ENCODE measurements around the gene RAC2. TPM values are rescaled to one million over a fixed set of nuclear protein-coding genes. Genes with fewer than 3 reads are reported as not detected.
A peak's percentile ranks its signal among the peaks of the same experiment; 100 is the strongest.

The RAC2 gene
- total RNA-seq, 3 donors from 2014 or later = 388 to 432 (median 395) TPM

DNA sequence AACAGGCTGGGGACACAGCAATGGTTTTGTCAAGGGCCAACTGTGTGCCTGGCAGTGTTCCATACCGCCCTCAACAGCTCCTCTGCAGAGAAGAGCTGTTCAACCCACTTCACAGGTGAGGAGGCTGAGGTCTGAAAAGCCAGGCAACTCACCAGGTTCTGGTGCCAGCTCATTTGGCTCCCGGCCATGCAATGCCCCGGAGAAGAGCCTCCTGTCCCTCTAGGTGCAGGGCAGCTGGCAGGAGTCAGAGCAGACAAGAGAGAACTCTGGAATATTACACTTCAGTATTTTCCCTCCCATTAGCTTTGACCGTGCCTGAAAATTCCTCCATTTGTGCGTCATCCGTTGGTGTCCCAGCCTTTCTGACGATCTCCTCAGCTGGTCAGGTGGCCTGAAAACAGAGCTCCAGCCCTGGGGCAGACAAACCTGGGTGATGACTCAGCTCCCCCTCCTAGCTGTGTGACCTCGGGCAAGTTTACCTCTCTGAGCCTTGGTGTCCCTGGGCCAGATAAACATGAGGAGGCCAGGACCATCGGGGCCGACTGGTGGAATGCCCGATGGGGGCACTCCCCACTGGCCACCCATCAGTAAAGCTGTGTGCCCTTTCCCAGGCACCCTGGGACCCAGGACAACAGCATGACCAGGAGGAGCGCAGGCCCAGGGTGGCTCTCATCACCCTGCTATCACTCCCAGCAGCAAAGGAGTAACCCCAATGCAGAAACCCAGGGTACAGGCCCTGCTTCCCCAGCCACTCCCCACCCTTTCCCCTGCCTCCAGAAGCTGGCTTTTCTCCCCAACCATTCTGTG lies 46.4 kb downstream of the RAC2 start:
- ATAC-seq (no peak), DNase-seq (no peak)
- Mint-ChIP-seq H3K36me3 (ENCODE audit: insufficient read depth) (no peaks in the 10 kb centered on the region), H3K4me1 (ENCODE audit: low read depth) (peaks cover 43% of the 10 kb centered on the region), H3K4me3 (peak overlapping the region; percentile 83), H3K9me3 (no peaks in the 10 kb centered on the region), H3K27me3 (ENCODE audit: low read depth) (no peaks in the 10 kb centered on the region)

DNA sequence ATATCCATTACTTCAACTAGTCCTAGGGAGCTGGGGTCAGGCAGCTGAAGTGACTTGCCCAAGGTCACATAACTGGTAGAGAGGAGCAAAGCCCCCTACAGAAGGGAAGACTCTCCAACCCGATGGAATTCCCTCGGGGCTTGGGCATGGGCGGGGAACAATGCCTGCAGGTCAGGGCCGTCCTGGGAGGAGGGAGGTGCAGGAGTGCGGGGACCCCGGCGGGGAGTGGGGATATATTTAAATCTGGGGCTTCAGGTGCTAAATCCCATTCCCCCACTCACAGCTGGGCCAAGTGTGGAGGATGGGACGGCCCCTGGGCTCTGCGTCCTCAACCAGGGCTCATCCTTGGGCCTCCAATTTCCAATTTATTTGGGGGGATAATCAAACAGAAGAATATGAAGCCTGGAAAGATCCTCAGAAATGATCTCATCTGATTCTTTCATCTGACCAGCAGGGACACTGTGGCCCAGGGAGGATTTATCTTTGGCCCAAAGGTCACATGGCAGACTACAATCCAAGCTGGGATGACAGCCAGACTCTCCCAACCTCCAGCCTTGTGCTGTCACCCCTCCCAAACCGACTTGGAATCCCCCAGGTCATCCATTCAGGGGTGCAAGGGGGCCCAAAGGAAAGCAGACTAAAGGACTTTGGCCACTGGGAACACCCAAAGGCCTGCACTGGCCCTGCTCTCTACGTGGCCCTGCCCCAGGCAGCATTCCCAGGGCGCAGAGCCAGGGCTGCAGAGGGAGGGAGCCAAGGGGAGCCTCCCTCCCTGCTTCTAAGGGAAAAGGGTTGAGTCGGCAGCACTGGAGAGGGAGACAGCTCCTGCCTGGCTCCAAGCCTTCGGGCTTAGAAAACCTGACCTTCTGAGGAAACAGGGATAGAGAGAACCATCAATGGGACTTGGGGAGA lies 47.3 kb downstream of the RAC2 start:
- Mint-ChIP-seq H3K4me3 (peak overlapping the region; percentile 23), H3K4me1 (ENCODE audit: low read depth) (peaks cover 45% of the 10 kb centered on the region), H3K36me3 (ENCODE audit: insufficient read depth) (no peaks in the 10 kb centered on the region), H3K9me3 (no peaks in the 10 kb centered on the region), H3K27me3 (ENCODE audit: low read depth) (no peaks in the 10 kb centered on the region)
- DNase-seq (no peak), ATAC-seq (no peak)

DNA sequence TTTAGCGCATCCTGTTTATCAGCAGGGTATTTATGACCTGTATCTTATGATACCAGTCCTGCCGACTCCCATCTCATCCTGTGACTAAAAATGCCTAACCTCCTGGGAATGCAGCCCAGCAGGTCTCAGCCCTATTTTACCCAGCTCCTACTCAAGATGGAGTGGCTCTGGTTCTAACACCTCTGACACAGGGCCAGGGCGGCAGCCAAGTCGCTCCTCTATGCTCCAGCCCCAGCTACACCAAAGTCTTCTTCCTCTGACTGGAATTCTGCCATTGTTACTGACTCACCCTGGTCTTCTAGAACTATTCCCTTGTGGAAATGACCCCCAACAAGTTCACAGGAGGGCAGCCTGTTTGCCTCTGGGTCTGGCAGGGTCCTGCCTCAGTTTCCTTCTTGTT lies 48.1 kb downstream of the RAC2 start:
- H3K4me3 Mint-ChIP-seq = no peak overlapping the region
- H3K27me3 Mint-ChIP-seq (ENCODE audit: low read depth) = no peaks in the 10 kb centered on the region
- H3K36me3 Mint-ChIP-seq (ENCODE audit: insufficient read depth) = no peaks in the 10 kb centered on the region
- ATAC-seq = no peak
- H3K4me1 Mint-ChIP-seq (ENCODE audit: low read depth) = peaks cover 45% of the 10 kb centered on the region
- no peak for DNase-seq
- H3K9me3 Mint-ChIP-seq = no peaks in the 10 kb centered on the region

DNA sequence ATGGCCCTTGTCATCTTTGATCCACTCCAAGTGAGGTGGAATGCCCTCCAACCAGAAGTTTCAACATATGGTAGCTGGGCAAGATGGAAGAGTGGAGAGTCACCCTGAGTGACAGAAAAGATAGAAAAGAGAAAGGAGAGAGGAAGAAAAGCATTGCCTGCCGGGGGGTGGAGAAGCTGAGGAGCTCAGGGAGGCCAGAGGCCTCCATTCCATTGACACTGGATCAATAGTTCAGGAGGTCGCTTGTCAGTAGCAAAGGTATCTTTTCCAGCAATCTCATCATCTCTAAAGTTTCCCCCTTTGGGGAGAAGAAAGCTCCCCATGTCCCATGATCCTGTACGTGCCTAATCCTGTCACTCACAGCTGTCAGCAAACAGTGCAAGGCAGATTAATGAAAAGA lies 49.3 kb downstream of the RAC2 start:
- DNase-seq = no peak

DNA sequence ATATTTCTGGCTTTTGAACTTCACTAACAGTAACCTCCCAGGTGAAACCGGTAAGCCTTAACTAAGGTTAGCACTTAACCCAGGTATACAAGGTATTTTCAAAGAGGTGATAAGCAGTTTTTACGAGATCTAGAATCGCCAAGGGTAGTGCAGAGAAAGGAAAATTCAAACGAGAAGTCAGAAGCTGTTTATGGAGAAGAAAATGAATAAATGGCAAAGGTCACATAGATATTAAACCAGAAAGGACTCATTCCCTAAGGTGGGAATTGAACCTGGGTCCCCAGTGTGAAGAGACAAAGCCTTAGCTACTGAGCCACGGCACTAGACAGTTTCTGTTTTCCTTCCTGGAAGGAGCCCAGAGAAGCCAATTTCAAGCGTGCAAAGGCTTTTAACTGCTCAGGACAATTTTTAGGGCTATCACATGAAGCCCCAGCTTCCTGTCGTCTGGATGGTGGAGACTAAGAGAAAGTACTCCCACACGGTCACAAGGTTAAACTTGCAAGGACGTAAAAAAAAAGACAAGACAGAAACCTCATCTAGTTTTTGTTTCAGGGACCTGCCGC lies 50.4 kb downstream of the RAC2 start:
- Mint-ChIP-seq H3K36me3 (ENCODE audit: insufficient read depth) (no peaks in the 10 kb centered on the region), H3K27me3 (ENCODE audit: low read depth) (no peaks in the 10 kb centered on the region), H3K9me3 (no peaks in the 10 kb centered on the region), H3K4me3 (peak overlapping the region; percentile 59), H3K4me1 (ENCODE audit: low read depth) (peaks cover 45% of the 10 kb centered on the region)
- peak; percentile 27 to 39 for ATAC-seq
- no peak for DNase-seq

More for the DNA sequence above, 49.3 kb downstream of the RAC2 start:
- H3K9me3 Mint-ChIP-seq = no peaks in the 10 kb centered on the region
- no peak overlapping the region for H3K4me3 Mint-ChIP-seq
- peaks cover 43% of the 10 kb centered on the region for H3K4me1 Mint-ChIP-seq (ENCODE audit: low read depth)
- no peaks in the 10 kb centered on the region for H3K27me3 Mint-ChIP-seq (ENCODE audit: low read depth)
- no peak for ATAC-seq
- no peaks in the 10 kb centered on the region for H3K36me3 Mint-ChIP-seq (ENCODE audit: insufficient read depth)

DNA sequence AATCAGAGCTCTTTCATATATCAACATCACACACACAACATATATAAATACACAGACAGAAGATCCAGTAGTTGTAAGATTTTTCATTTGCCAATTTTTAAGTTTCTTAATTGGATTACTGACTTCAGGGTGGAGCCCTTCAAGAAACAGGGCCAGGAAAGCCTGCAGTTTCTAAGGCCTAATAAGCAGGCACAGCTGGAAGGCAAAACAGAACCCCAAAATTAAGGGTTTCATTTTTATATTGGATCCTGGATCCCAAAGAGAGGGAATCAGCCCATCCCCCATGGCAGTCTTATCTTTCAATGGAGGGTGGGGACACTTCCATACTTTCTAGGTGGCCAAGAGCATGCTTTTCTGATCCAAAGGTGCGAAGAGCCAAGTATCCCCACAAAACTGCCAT lies 51.3 kb downstream of the RAC2 start:
- Mint-ChIP-seq H3K36me3 (ENCODE audit: insufficient read depth) (no peaks in the 10 kb centered on the region), H3K9me3 (no peaks in the 10 kb centered on the region), H3K27me3 (ENCODE audit: low read depth) (no peaks in the 10 kb centered on the region), H3K4me3 (no peak overlapping the region), H3K4me1 (ENCODE audit: low read depth) (peaks cover 46% of the 10 kb centered on the region)
- ATAC-seq = no peak
- no peak for DNase-seq

DNA sequence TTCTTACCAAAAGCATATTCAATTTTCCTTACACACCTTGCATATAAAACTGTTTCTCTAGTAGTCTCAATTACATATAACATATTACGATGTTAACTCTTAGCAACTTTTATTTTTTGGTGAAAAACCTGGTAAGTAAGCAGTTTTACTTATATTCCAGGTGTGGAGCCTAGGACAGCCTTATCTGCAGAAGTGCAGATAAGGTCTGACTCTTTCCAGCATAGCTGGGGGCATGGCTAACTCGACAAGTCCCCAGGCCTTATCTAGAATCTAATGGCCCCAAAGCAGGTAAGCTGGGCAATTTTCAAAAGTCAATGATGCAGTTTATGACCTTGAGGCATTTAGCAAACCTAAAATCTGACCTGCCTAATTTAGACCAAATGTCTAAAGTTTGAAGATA lies 51.9 kb downstream of the RAC2 start:
- H3K4me1 Mint-ChIP-seq (ENCODE audit: low read depth) = peaks cover 48% of the 10 kb centered on the region
- no peak overlapping the region for H3K4me3 Mint-ChIP-seq
- no peaks in the 10 kb centered on the region for H3K36me3 Mint-ChIP-seq (ENCODE audit: insufficient read depth)
- H3K27me3 Mint-ChIP-seq (ENCODE audit: low read depth) = no peaks in the 10 kb centered on the region
- no peaks in the 10 kb centered on the region for H3K9me3 Mint-ChIP-seq
- ATAC-seq (no peak), DNase-seq (no peak)

DNA sequence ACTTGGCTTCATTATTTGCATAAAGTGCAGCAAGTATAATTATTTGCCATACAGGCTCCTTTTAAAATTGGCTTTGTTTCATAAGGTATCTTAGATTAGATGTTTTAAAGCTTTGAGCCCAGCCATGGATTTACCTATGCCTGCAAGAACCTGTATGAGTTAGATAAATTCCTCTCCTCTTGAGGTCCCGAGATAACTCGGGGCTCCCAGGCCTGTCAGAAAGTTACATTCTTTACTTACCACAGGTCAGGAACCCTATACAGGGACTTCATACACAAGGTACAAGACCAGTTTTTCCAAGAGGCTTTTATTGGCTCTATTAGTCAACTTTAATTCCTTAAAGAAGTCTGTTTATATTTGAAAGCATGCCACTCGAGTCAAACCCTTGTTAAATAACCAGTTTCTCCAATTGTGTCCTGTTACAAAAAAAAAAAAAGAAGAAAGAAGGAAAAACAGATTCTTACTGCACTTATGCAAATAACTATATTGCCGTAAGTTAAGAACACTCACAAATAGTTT lies 53.7 kb downstream of the RAC2 start:
- Mint-ChIP-seq H3K4me3 (no peak overlapping the region), H3K9me3 (no peaks in the 10 kb centered on the region), H3K27me3 (ENCODE audit: low read depth) (no peaks in the 10 kb centered on the region), H3K36me3 (ENCODE audit: insufficient read depth) (no peaks in the 10 kb centered on the region), H3K4me1 (ENCODE audit: low read depth) (peaks cover 62% of the 10 kb centered on the region)
- ATAC-seq (no peak), DNase-seq (no peak)

DNA sequence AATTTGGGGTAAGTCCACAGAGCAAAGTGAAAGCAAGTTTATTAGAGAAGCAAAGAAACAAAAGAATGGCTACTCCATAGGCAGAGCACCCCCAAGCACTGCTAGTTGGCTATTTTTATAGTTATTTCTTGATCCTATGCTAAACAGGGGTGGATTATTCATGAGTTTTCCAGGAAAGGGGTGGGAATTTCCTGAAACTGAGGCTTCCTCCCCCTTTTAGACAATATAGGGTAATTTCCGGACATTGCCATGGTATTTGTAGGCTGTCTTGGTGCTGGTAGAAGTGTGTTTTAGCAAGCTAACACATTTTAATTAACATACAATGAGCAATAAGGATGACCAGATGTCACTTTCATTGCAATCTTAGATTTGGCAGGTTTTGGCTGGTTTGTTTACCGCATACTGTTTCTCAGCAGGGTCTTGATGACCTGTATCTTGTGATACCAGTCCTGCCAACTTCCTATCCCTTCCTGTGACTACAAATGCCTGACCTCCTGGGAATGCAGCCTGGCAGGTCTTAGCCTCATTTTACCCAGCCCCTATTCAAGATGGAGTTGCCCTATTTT lies 55.1 kb downstream of the RAC2 start:
- no peaks in the 10 kb centered on the region for H3K27me3 Mint-ChIP-seq (ENCODE audit: low read depth)
- H3K36me3 Mint-ChIP-seq (ENCODE audit: insufficient read depth) = no peaks in the 10 kb centered on the region
- no peak for ATAC-seq
- no peak overlapping the region for H3K4me3 Mint-ChIP-seq
- peaks cover 58% of the 10 kb centered on the region for H3K4me1 Mint-ChIP-seq (ENCODE audit: low read depth)
- DNase-seq = no peak
- H3K9me3 Mint-ChIP-seq = no peaks in the 10 kb centered on the region

DNA sequence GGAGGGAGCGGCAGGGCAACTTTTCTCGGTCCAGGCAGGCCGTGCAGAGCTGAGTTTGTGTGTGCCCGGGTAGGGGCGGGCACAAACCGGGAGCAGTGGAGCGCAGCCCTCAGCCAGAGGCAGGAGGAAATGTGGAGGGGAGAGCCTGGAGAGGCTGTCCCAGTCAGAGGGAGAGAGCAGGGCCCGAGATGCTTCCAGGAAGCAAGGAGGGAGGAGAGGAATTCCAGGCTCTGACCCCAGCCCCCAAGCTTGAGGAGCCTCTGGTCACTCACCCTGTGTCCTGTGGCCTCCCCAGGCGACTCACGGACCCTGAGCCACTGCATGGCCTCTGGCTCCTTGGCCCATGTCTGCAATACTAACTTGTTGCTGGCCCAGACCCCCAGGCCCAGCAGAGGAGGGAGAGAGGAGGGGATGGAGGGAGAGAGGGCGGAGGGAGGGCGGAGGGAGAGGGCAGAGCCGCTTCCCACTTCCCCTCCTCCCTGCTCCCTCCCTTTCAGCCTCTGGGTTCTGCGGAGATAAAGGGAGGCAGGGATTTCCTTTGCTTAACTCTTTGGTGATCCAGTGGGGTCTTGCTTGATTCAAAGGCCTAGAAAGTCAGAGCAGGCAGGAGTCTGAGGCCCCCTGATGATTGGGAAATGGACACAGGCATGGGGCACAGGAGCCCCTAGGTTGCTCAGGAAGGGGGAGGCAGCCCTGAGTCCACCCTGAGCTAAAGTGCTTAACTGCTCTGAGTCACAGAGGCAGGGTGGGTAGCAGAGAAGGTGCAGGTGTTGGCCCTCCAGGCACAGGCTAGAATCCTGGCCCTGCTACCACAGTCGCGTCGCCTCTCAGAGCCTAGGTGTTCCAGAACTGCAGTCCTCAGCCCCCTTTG lies 55.9 kb downstream of the RAC2 start, which contains the start of gene C1QTNF6:
Gene C1QTNF6 (minus strand): TSS at position 357 of the 871 bp plus-strand sequence. CDS start 34 bp downstream, at position 323.
- H3K4me3 Mint-ChIP-seq = no peak within 1 kb of the TSS

DNA sequence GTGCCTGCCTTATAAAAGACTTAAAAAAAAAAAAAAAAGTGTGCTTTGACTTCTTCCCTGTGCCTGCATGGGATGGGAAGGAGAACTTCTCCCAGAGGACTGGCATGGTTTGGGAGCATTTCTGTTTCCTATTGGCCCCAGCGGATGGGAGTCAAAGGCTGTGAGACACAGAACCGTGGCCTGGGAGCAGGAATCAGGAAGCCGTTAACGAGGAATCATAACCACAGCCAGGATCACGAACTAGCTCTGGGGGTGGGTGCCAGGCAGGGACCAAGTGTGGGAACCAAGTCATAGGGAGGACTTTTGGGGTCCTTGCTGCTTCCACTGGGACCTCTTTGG lies 56.5 kb downstream of the RAC2 start:
- ATAC-seq = no peak
- Mint-ChIP-seq H3K4me3 (no peak overlapping the region), H3K27me3 (ENCODE audit: low read depth) (no peaks in the 10 kb centered on the region), H3K36me3 (ENCODE audit: insufficient read depth) (no peaks in the 10 kb centered on the region), H3K4me1 (ENCODE audit: low read depth) (peaks cover 48% of the 10 kb centered on the region), H3K9me3 (no peaks in the 10 kb centered on the region)
- no peak for DNase-seq

More for the DNA sequence above, 55.9 kb downstream of the RAC2 start, which contains the start of gene C1QTNF6:
- no peak for DNase-seq
- no peak for ATAC-seq
- no peaks in the 10 kb centered on the region for H3K9me3 Mint-ChIP-seq
- no peaks in the 10 kb centered on the region for H3K36me3 Mint-ChIP-seq (ENCODE audit: insufficient read depth)
- H3K27me3 Mint-ChIP-seq (ENCODE audit: low read depth) = no peaks in the 10 kb centered on the region
- peaks cover 53% of the 10 kb centered on the region for H3K4me1 Mint-ChIP-seq (ENCODE audit: low read depth)

DNA sequence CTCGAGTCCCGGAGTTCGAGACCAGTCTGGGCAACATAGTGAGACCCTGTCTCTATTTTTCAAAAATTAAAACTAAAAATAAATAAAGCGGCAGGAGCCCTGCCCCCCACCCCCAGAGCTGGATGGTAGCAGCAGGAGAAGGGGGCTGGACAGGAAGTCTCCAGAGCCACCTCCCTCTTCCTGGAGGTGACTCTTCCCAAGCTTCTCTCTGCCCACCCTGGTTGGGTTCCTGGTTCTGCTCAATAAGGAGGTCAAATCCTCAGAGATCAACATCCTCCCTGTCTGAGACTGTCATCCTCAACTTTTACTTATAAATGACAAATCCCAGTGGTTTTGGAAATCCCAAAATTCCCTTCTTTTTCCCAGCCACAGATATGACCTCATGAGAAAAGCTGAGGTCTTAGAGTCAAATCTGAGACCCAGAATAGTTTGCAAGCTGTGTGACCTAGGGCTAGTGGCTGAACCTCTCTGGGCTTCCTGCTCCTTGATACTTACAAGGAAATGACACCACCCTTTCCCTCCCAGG lies 57.0 kb downstream of the RAC2 start:
- Mint-ChIP-seq H3K4me3 (no peak overlapping the region), H3K27me3 (ENCODE audit: low read depth) (no peaks in the 10 kb centered on the region), H3K36me3 (ENCODE audit: insufficient read depth) (no peaks in the 10 kb centered on the region), H3K4me1 (ENCODE audit: low read depth) (peaks cover 47% of the 10 kb centered on the region), H3K9me3 (no peaks in the 10 kb centered on the region)
- ATAC-seq (no peak), DNase-seq (no peak)
